Erythroblast (primary cell): ENCODE measurements around the gene MFAP1.

ENCODE experiments used
- GATA1 ChIP-seq: IDR thresholded peaks from 2 replicates; pipeline ENCODE4 v1.6.1; 2011; ENCODE audit warnings: low read depth, mild to moderate bottlenecking, control low read depth, low read length, moderate library complexity
- POLR2A ChIP-seq: IDR thresholded peaks from 2 replicates; pipeline ENCODE4 v1.6.1; 2011; ENCODE audit warnings: mild to moderate bottlenecking, low read length

DNA sequence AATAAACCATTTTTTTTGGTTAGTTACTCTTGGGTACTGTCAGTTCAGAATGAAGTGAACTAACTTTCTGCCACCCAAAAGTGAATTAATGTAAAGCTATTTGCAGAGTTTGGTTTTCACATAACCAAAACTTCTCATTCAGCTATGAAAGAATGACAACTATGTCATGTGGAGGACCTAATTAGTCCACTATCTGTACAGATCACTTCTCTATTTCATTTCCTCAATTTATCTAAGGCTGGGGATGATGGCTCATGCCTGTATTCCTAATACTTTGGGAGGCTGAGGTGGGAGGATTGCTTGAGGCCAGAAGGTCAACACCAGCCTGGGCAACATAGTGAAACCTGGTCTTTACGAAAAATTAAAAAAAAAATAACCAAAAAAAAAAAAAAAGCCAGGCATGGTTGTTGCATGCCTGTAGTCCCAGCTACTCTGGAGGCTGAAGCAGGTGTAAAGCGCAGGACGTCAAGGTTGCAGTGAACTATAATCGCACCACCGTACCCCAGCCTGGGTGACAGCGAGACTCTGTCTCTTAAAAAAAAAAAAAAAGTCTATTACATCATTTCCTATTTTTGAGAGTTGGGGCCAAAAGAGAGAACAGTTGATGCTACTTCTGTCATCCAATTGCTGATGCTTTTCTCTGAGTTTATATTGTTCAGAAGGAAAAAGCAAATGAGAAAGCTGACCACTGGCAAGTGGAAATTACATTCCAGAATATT is 15.4 kb downstream of the MFAP1 start:
- TF ChIP-seq POLR2A (no peak), GATA1 (no peak)
